IMR-90 (cell line): Measurements from ENCODE around the gene TEX2. TPM values are rescaled to one million over a fixed set of nuclear protein-coding genes. Genes with fewer than 3 reads are reported as not detected.

ENCODE experiments used
- ATAC-seq: fragments of 200-7000 bp; cut with Tn5 transposase; 2 replicates; pipeline ENCODE4 v1.9.1; 2020; ENCODE audit warnings: low read depth, mild to moderate bottlenecking, moderate library complexity
- BruUV-seq: library from RNA; stranded (reverse); fragments of 400-500 nt; replicated peaks from 2 replicates; lab custom pipeline; 2021; lab: Mats Ljungman, UMichigan
- CTCF ChIA-PET: fragments of 300-600 bp; formaldehyde crosslinking; extraction: SDS; loops from one replicate; lab custom pipeline; 2021; ENCODE audit warnings: antibody characterized with exemption; lab: Yijun Ruan, JAX
- POLR2A ChIA-PET: fragments of 300-600 bp; sonication (Branson Sonifier 250); formaldehyde crosslinking; loops from one replicate; lab custom pipeline; 2022; ENCODE audit warnings: antibody characterized with exemption; ENCODE audit not compliant: unreplicated experiment; lab: Charles Lee
- DNase-seq: peaks from one replicate; pipeline ENCODE4 v3.0.0; 2013
- H2AFZ ChIP-seq: replicated peaks from 2 replicates; pipeline ENCODE3; 2013; ENCODE audit warnings: low read length, mild to moderate bottlenecking; ENCODE audit not compliant: poor library complexity
- H2AK5ac ChIP-seq: 2 replicates; pipeline ENCODE4 v1.6.1; 2013; ENCODE audit warnings: low read depth, low read length, inconsistent platforms
- H2AK9ac ChIP-seq: replicated peaks from 2 replicates; pipeline ENCODE3; 2013; ENCODE audit warnings: mild to moderate bottlenecking, low read depth, low read length, moderate library complexity; ENCODE audit not compliant: poor library complexity
- H2BK120ac ChIP-seq: 2 replicates; pipeline ENCODE4 v1.6.1; 2013; ENCODE audit warnings: low read depth, low read length, inconsistent platforms
- H2BK15ac ChIP-seq: 3 replicates; pipeline ENCODE4 v1.6.1; 2013; ENCODE audit warnings: low read depth, low read length, inconsistent platforms
- H2BK20ac ChIP-seq: 2 replicates; pipeline ENCODE4 v1.6.1; 2013; ENCODE audit warnings: low read depth, mild to moderate bottlenecking, inconsistent platforms, low read length, moderate library complexity
- H2BK5ac ChIP-seq: 2 replicates; pipeline ENCODE4 v1.6.1; 2013; ENCODE audit warnings: mild to moderate bottlenecking, low read depth, low read length, inconsistent platforms; ENCODE audit not compliant: poor library complexity, severe bottlenecking
- H3K14ac ChIP-seq: replicated peaks from 2 replicates; pipeline ENCODE4 v1.6.1; 2013; ENCODE audit warnings: low read depth, low read length, inconsistent platforms
- H3K18ac ChIP-seq: 2 replicates; pipeline ENCODE4 v1.6.1; 2013; ENCODE audit warnings: low read depth, low read length, control low read depth
- H3K23ac ChIP-seq: 2 replicates; pipeline ENCODE4 v1.6.1; 2013; ENCODE audit warnings: low read depth, low read length, inconsistent platforms
- H3K27ac ChIP-seq: 2 replicates; pipeline ENCODE4 v1.5.1; 2013; ENCODE audit warnings: mild to moderate bottlenecking, control low read depth, low read length; ENCODE audit not compliant: insufficient read depth
- H3K27me3 ChIP-seq: 2 replicates; pipeline ENCODE4 v1.6.1; 2013; ENCODE audit warnings: low read length; ENCODE audit not compliant: control insufficient read depth, insufficient read depth
- H3K36me3 ChIP-seq: 2 replicates; pipeline ENCODE4 v1.6.1; 2013; ENCODE audit warnings: low read length, mixed read lengths; ENCODE audit not compliant: control insufficient read depth, insufficient read depth
- H3K4ac ChIP-seq: 2 replicates; pipeline ENCODE4 v1.6.1; 2013; ENCODE audit warnings: low read depth, low read length, inconsistent platforms
- H3K4me1 ChIP-seq: 2 replicates; pipeline ENCODE4 v1.6.1; 2013; ENCODE audit warnings: low read length, mixed read lengths; ENCODE audit not compliant: control insufficient read depth, insufficient read depth
- H3K4me2 ChIP-seq: 2 replicates; pipeline ENCODE4 v1.6.1; 2013; ENCODE audit warnings: low read depth, mild to moderate bottlenecking, control low read depth, low read length, moderate library complexity
- H3K4me3 ChIP-seq: 2 replicates; pipeline ENCODE4 v1.5.1; 2013; ENCODE audit warnings: low read depth, mild to moderate bottlenecking, control low read depth, low read length, moderate library complexity; ENCODE audit not compliant: insufficient read depth
- H3K56ac ChIP-seq: 2 replicates; pipeline ENCODE4 v1.6.1; 2013; ENCODE audit warnings: low read length, inconsistent platforms; ENCODE audit not compliant: insufficient read depth; ENCODE audit errors: extremely low read depth
- H3K79me1 ChIP-seq, 2 experiments: 2 replicates each; pipeline ENCODE4 v1.6.1; 2013; ENCODE audit warnings: low read length in 2 of 2, inconsistent platforms in 1 of 2, low read depth in 1 of 2
- H3K9ac ChIP-seq: 2 replicates; pipeline ENCODE4 v1.6.1; 2013; ENCODE audit warnings: low read depth, low read length, control low read depth
- H3K9me1 ChIP-seq: 2 replicates; pipeline ENCODE4 v1.6.1; 2013; ENCODE audit warnings: low read length, inconsistent platforms; ENCODE audit not compliant: insufficient read depth
- H3K9me3 ChIP-seq: 2 replicates; pipeline ENCODE4 v1.6.1; 2013; ENCODE audit warnings: low read length; ENCODE audit not compliant: control insufficient read depth, insufficient read depth
- H4K20me1 ChIP-seq: 2 replicates; pipeline ENCODE4 v1.6.1; 2013; ENCODE audit warnings: low read length, inconsistent platforms; ENCODE audit not compliant: insufficient read depth
- H4K5ac ChIP-seq: 2 replicates; pipeline ENCODE4 v1.6.1; 2013; ENCODE audit warnings: mild to moderate bottlenecking, low read depth, low read length, control low read depth
- H4K8ac ChIP-seq, 2 experiments: 2 replicates each; pipeline ENCODE4 v1.6.1; 2013; ENCODE audit warnings: low read depth in 2 of 2, low read length in 2 of 2, control low read depth in 1 of 2, inconsistent platforms in 1 of 2
- H4K91ac ChIP-seq: 2 replicates; pipeline ENCODE4 v1.6.1; 2013; ENCODE audit warnings: low read depth, low read length, inconsistent platforms; ENCODE audit not compliant: insufficient read depth
- BHLHE40 ChIP-seq: fragments of 150-350 bp; IDR thresholded peaks from 2 replicates; pipeline ENCODE4 v1.6.1; 2016; ENCODE audit warnings: mild to moderate bottlenecking, low read depth, low read length
- CEBPB ChIP-seq: IDR thresholded peaks from 2 replicates; pipeline ENCODE4 v1.6.1; 2012; ENCODE audit warnings: low read depth, low read length, improper control_type of control experiment
- FOS ChIP-seq: fragments of 150-350 bp; IDR thresholded peaks from 2 replicates; pipeline ENCODE4 v1.6.1; 2016; ENCODE audit warnings: low read depth, low read length
- MAFK ChIP-seq: IDR thresholded peaks from 2 replicates; pipeline ENCODE4 v1.6.1; 2012; ENCODE audit warnings: low read depth, low read length, improper control_type of control experiment
- MAZ ChIP-seq: IDR thresholded peaks from 2 replicates; pipeline ENCODE4 v1.6.1; 2012; ENCODE audit warnings: low read depth, mild to moderate bottlenecking, low read length, improper control_type of control experiment, moderate library complexity, borderline replicate concordance
- MXI1 ChIP-seq: IDR thresholded peaks from 2 replicates; pipeline ENCODE4 v1.6.1; 2012; ENCODE audit warnings: low read depth, mild to moderate bottlenecking, low read length, moderate library complexity, borderline replicate concordance
- NFE2L2 ChIP-seq: fragments of 150-350 bp; IDR thresholded peaks from 2 replicates; pipeline ENCODE4 v1.6.1; 2016; ENCODE audit warnings: low read depth, mild to moderate bottlenecking, low read length
- POLR2A ChIP-seq: IDR thresholded peaks from 2 replicates; pipeline ENCODE4 v1.6.1; 2012; ENCODE audit warnings: mild to moderate bottlenecking, low read depth, low read length
- RCOR1 ChIP-seq: IDR thresholded peaks from 2 replicates; pipeline ENCODE4 v1.6.1; 2012; ENCODE audit warnings: mild to moderate bottlenecking, low read length, improper control_type of control experiment; ENCODE audit not compliant: insufficient replicate concordance
- RFX5 ChIP-seq: IDR thresholded peaks from 2 replicates; pipeline ENCODE4 v1.8.0; 2012; ENCODE audit warnings: low read depth, mild to moderate bottlenecking, low read length, moderate library complexity
- WGBS, 2 experiments: methylation state at CpG; one replicate each; pipeline versions ENCODE4 v1.1.5 to v1.1.7; 2013; ENCODE audit warnings: missing lambda C conversion rate in 2 of 2; ENCODE audit not compliant: insufficient read length in 1 of 2; ENCODE audit errors: extremely low coverage in 2 of 2; 5-methylcytosine and 5-hydroxymethylcytosine counted together
- dilution Hi-C: fragments of 300-500 bp; cut with HindIII; formaldehyde crosslinking; loops from one replicate; pipeline ENCODE4 v1.14.3; 2018; ENCODE audit warnings: low sequenced_read_pairs; ENCODE audit not compliant: unreplicated experiment
- in situ Hi-C: fragments of 300-500 bp; cut with MboI; formaldehyde crosslinking; loops from 3 replicates; pipeline ENCODE4 v1.14.3; 2019; ENCODE audit warnings: low sequenced_read_pairs, inconsistent platforms, mixed read lengths
- intact Hi-C: fragments of 100-400 bp; cut with micrococcal nuclease; formaldehyde crosslinking; loops from 2 replicates; pipeline ENCODE4 v1.10.0; 2022
- polyA plus RNA-seq, 3 experiments: library from polyadenylated mRNA; depleted of rRNA; stranded (reverse); fragments of >200 nt; gene quantifications; 2 replicates each; pipeline ENCODE4 v1.2.3, GENCODE V29; 2012; ENCODE audit warnings: low replicate concordance in 1 of 3
- total RNA-seq: library from RNA; depleted of rRNA; stranded (reverse); fragments of >200 nt; gene quantifications from 2 replicates; pipeline ENCODE4 v1.2.3, GENCODE V29; 2012
- TF ChIP-seq, protein P1 (sequence below): fragments of 150-350 bp; IDR thresholded peaks from 2 replicates; pipeline ENCODE4 v1.6.1; 2016; ENCODE audit warnings: low read depth, mild to moderate bottlenecking, low read length, moderate library complexity, borderline replicate concordance
- TF ChIP-seq, protein P2 (sequence below): fragments of 150-350 bp; IDR thresholded peaks from 2 replicates; pipeline ENCODE4 v1.6.1; 2017; ENCODE audit warnings: mild to moderate bottlenecking, antibody characterized with exemption, low read length, low read depth

TEX2 gene
- total and polyA plus RNA-seq, 2 of the 4 experiments (the other 2 are of a cell fraction), result 18.2 to 21.9 TPM

DNA sequence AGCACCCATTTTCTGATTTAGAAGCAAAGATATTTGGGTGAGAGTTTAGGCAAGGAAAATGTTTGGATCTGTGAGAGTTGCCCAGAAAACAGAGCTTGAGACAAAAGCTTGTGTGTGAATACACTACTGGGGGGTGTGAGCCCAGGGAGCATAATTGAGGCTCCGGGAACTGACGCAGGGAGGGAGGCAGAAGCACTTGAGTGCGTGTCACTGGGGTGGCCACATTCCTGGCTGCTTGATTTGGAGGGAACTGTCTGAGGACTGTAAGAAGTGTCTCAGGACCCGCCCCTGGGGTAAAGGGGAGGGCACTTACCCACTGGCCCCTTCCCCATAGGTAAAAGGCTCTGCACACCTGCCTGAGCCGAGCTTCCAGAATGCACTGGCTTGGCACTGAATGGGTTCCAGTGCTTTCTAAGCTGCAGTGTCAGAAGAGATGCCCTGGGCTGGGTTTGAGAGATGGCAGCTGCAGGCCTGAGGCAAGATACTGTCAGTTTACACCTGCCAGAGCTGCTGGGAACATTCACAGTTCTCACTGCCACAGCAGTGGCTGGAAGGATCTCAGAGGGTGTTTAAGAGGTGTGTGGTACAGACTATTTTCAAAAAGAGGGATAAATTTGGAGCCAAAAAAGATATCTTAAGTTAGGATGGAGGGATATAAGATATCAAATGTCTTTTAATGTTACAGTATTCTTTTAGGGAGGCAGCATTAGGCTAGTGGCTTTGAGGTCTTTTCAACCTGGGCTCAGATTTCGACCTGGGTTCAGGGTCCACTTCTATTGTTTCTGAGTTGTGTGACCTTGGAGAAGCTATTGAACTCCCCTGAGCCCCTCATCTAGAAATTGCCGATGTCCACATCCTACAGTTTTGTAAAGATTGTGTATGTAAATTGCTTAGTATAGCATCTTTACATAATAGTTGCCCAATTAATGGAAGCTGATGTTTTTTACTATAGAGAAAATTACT lies 6.9 kb upstream of the TEX2 start (continued):
- TF ChIP-seq, protein P1, sequence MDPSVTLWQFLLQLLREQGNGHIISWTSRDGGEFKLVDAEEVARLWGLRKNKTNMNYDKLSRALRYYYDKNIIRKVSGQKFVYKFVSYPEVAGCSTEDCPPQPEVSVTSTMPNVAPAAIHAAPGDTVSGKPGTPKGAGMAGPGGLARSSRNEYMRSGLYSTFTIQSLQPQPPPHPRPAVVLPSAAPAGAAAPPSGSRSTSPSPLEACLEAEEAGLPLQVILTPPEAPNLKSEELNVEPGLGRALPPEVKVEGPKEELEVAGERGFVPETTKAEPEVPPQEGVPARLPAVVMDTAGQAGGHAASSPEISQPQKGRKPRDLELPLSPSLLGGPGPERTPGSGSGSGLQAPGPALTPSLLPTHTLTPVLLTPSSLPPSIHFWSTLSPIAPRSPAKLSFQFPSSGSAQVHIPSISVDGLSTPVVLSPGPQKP, result no peak

DNA sequence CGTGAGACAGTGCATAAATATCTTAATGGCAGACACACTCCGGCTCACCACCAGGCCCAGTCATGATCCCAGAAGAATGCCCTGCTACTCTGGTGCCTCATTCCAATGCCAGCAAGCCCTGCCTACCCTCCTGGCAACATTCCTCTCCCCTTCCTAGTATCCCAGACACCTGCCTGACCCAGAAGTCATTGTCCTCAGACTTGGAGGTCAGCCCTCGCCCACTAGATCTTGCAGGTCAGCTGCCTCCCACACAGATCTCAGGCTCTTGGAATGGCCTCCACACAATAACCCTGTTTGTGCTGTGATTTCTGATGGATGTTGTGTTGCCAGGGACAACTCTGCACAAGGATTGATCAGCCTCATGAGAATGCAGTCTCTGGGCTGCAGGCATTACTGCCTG lies 1.8 kb upstream of the TEX2 start:
- no peak overlapping the region for H3K4ac ChIP-seq
- ATAC-seq (no peak), DNase-seq (no peak)
- H3K9me1 ChIP-seq, result 0 out of 2 replicates have a peak, but pooled peaks cover 5% of the 10 kb centered on the region
- no peak overlapping the region for H4K91ac ChIP-seq
- no peak overlapping the region for H4K5ac ChIP-seq
- peaks cover 5% of the 10 kb centered on the region for H3K4me1 ChIP-seq
- H3K9me3 ChIP-seq, result peaks cover 2% of the 10 kb centered on the region; the same call in 1 of the 2 replicates
- H4K20me1 ChIP-seq, result peaks cover 9% of the 10 kb centered on the region; the same call in 1 of the 2 replicates
- no peak overlapping the region for H3K27ac ChIP-seq
- H2BK5ac ChIP-seq, result no peak overlapping the region
- no peak overlapping the region for H4K8ac ChIP-seq
- peak overlapping the region; percentile 28 for H2AFZ ChIP-seq
- WGBS, 2 experiments, result 88% methylated on average over 2 of the region's 3 CpGs; no CpG with 5 or more reads in 1 of the 2 experiments
- H2AK5ac ChIP-seq, result no peak overlapping the region; the same call in 1 of the 2 replicates
- BruUV-seq, result no TSS peak
- no peak overlapping the region for H3K23ac ChIP-seq
- in situ Hi-C loops (no loop called here), dilution Hi-C loops (no loop called here), intact Hi-C loops (loop anchor here (5.0 kb wide), 1 partner anchor 63 kb away; no protein-coding TSS in a partner anchor)
- peaks cover 23 to 25% of the 10 kb centered on the region in 2 experiments for H3K79me1 ChIP-seq
- POLR2A ChIA-PET, result no interaction called here
- H2BK120ac ChIP-seq, result no peak overlapping the region
- no peak overlapping the region for H2AK9ac ChIP-seq
- H2BK20ac ChIP-seq, result no peak overlapping the region
- no peak overlapping the region for H3K14ac ChIP-seq
- peaks cover 25% of the 10 kb centered on the region for H3K27me3 ChIP-seq
- H3K56ac ChIP-seq, result no peak overlapping the region
- no peak overlapping the region for H3K4me2 ChIP-seq
- H3K36me3 ChIP-seq, result no peaks in the 10 kb centered on the region
- no peak overlapping the region for H3K9ac ChIP-seq
- no peak overlapping the region for H3K18ac ChIP-seq
- no peak overlapping the region for H2BK15ac ChIP-seq
- H3K4me3 ChIP-seq, result no peak overlapping the region
- CTCF ChIA-PET, result no interaction called here
- no peak for TF ChIP-seq BHLHE40
- TF ChIP-seq, protein P2, sequence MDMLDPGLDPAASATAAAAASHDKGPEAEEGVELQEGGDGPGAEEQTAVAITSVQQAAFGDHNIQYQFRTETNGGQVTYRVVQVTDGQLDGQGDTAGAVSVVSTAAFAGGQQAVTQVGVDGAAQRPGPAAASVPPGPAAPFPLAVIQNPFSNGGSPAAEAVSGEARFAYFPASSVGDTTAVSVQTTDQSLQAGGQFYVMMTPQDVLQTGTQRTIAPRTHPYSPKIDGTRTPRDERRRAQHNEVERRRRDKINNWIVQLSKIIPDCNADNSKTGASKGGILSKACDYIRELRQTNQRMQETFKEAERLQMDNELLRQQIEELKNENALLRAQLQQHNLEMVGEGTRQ, result no peak
- TF ChIP-seq POLR2A, result no peak
- TF ChIP-seq, protein P1, result no peak
- no peak for TF ChIP-seq MAFK
- TF ChIP-seq MXI1, result no peak
- TF ChIP-seq FOS, result no peak
- TF ChIP-seq MAZ, result no peak
- TF ChIP-seq CEBPB, result no peak
- no peak for TF ChIP-seq NFE2L2
- TF ChIP-seq RFX5, result no peak
- TF ChIP-seq RCOR1, result no peak
